GM18498 (cell line): ENCODE data around the gene SLC6A9.

Experiments used
- ATAC-seq: cut with Tn5 transposase; IDR thresholded peaks from one replicate; pipeline ENCODE4 v1.9.1; 2021; ENCODE audit warnings: mild to moderate bottlenecking, moderate library complexity; ENCODE audit not compliant: unreplicated experiment

The SLC6A9 gene

GRCh38 chr1:44008259-44008658 lies 23.0 kb downstream of the SLC6A9 start:
- no peak for ATAC-seq

GRCh38 chr1:44002606-44003157 lies 28.6 kb downstream of the SLC6A9 start:
- ATAC-seq: no peak

DNA sequence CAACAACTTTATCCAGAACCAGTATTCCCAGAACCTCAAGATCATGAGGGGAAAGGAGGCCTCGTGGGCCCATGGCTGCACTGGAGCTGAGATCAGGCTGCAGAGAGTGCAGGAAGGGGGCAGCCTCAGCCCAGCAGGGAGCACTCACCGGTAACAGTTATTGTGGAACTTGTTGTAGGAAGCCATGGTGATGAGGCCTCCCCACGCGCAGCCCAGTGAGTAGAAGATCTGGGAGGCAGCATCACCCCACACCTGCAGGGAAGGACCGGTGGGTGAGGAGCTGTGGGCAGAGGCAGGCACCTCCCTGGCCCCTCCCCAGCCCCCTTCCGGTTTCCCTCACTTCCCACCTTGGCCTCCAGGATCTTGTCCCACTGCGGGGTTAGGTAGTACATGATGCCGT lies 29.1 kb downstream of the SLC6A9 start:
- no peak for ATAC-seq

DNA sequence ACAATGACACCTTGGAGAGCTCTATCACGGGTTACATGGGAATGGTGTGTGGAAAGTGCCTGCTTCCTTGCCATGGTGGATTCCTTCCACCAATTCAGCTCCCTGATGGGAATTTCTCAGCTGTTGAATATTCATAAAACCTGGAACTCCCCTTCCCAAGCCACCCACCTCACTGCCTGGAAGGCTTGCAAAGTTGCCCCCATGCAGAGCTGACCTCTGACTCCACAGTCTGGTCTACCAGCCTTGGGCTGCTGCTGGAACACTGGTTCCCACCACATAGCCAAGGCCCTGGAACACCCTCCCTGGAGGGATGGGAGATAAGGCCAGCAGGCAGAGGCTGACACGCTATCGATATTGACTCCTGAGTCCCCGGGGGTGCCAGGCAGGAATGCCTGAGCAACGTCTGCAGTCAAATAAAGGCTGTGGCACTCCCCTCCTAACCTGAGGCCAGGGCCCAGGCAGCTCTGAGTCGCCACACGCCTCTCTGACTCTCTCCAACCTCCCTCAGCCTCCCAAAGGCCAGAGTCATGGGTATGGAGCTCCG lies 31.1 kb downstream of the SLC6A9 start:
- no peak for ATAC-seq

- no peak for ATAC-seq
Observed at GRCh38 chr1:43999455-43999854, 31.8 kb downstream of the SLC6A9 start.

- ATAC-seq: no peak
Observed at GRCh38 chr1:43998000-43998378, 33.3 kb downstream of the SLC6A9 start.

- no peak for ATAC-seq
Observed at GRCh38 chr1:43997295-43997999, 33.8 kb downstream of the SLC6A9 start.

GRCh38 chr1:43996733-43997115 lies 34.5 kb downstream of the SLC6A9 start:
- no peak for ATAC-seq

DNA sequence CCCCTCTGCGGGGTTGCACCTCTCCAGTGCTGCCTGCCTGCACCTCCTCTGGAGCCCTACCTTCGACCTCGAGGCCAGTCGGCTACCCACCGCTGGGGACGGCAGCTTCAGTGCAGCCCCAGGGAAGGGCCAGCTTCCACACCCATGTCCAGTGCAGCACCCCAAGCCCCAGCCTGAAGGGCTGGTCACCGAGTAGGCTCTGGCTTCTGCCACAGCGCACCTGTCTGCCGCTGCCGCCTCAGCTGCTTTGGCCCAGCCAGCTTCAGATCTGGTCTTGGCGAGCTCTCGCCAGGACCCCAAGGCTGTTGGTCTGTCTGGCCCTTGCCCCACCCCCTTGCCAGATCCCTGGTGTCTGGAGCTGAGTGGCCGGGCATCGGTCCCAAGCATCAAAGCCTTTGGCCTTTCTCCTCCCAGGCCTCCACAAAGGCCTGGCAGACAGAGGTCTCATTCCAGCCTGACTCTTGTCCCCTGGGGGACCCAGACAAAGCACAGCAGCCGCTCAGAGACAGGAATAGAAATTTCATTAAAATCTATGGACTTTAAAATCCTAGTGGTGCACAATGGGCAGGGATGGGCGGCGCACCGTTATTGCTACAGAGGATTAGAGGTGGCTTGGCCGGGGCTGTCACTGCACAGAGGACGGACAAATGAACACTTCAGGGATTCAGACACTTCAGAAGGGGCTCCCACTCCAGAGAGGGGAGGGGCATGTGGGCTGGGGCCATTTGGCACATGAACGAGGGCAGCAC lies 35.1 kb downstream of the SLC6A9 start:
- ATAC-seq: no peak

GRCh38 chr1:43994794-43995790 lies 36.2 kb downstream of the SLC6A9 start:
- ATAC-seq: no peak

GRCh38 chr1:43994071-43994470 lies 37.2 kb downstream of the SLC6A9 start:
- ATAC-seq: no peak

- no peak for ATAC-seq
Observed at GRCh38 chr1:43993206-43993914, 37.9 kb downstream of the SLC6A9 start.

- no peak for ATAC-seq
Observed at GRCh38 chr1:43992232-43992995, 38.8 kb downstream of the SLC6A9 start.

- ATAC-seq: peak; percentile 77
Observed at GRCh38 chr1:43991476-43992231, 39.6 kb downstream of the SLC6A9 start, which contains the start of gene CCDC24. CCDC24 (plus strand) TSS chr1:43991599; CDS start chr1:43991879, 280 bp downstream.

- peak; percentile 10 for ATAC-seq
Observed at GRCh38 chr1:43991200-43991475, 40.1 kb downstream of the SLC6A9 start.

GRCh38 chr1:43990271-43991199 lies 40.7 kb downstream of the SLC6A9 start:
- no peak for ATAC-seq

GRCh38 chr1:43987159-43987902 lies 43.9 kb downstream of the SLC6A9 start:
- no peak for ATAC-seq
